ENCODE measurements around the gene BAG1. TPM values are rescaled to one million over a fixed set of nuclear protein-coding genes. Genes with fewer than 3 reads are reported as not detected.

The BAG1 gene
- total and polyA plus RNA-seq, 2 donors (not counting 1 experiment from before 2014, with no cell fraction given) = 19.7 to 60.2 TPM

- DNase-seq = peak; percentile 42
- intact Hi-C loops (cut with micrococcal nuclease) = loop anchor here (10.0 kb wide), 4 partner anchors 131 to 741 kb away; partner anchors contain the start of genes B4GALT1, SMIM27, SMU1 and TOPORS
- peak overlapping the region in 1 of 5 experiments; percentile 16 for H3K4me3 ChIP-seq (ENCODE audit: control extremely low read depth in 1 of 5, extremely low read depth in 1 of 5, insufficient read depth in 1 of 5, low read depth in 2 of 5, low read length in 4 of 5)
- CTCF ChIA-PET = interaction anchor here (0.8 kb wide), 1 partner anchor 9 kb away, joined by 4 read pairs; no protein-coding TSS in a partner anchor
- Mint-ChIP-seq H3K27ac (peak overlapping the region; percentile 94), H3K9me3 (ENCODE audit: insufficient read depth) (no peaks in the 10 kb centered on the region), H3K4me3 (peak overlapping the region; percentile 84), H3K4me1 (peaks cover 89% of the 10 kb centered on the region), H3K27me3 (no peaks in the 10 kb centered on the region)
- H4K20me1 ChIP-seq (ENCODE audit: control insufficient read depth, insufficient read depth, low read length, poor library complexity, severe bottlenecking) = no peaks in the 10 kb centered on the region
- H3K27ac ChIP-seq (ENCODE audit: low read length in 2 of 2) = peak overlapping the region; percentile 81 to 85
- H3K9ac ChIP-seq (ENCODE audit: low read length) = no peak overlapping the region
- no peak overlapping the region for H2AFZ ChIP-seq (ENCODE audit: insufficient read depth, low read depth, low read length, poor library complexity, severe bottlenecking)
- ATAC-seq (ENCODE audit: low read depth) = no peak
- peaks cover 79% of the 10 kb centered on the region in 2 donors for H3K4me1 ChIP-seq (ENCODE audit: control insufficient read depth in 2 of 2, insufficient read depth in 2 of 2, low read length in 2 of 2)
- H3K79me2 ChIP-seq (ENCODE audit: control insufficient read depth, insufficient read depth, low read length) = peaks cover 89% of the 10 kb centered on the region
- no peaks in the 10 kb centered on the region for H3K27me3 ChIP-seq (replicated peaks in 1 of 4; ENCODE audit: control extremely low read depth in 1 of 4, control insufficient read depth in 3 of 4, insufficient read depth in 4 of 4, low read length in 3 of 4)
- POLR2A ChIA-PET = no interaction called here
- no peaks in the 10 kb centered on the region for H3K9me3 ChIP-seq (ENCODE audit: control extremely low read depth in 1 of 3, control insufficient read depth in 2 of 3, insufficient read depth in 1 of 3, low read length in 2 of 3)
- peaks cover 3 to 60% of the 10 kb centered on the region in 2 experiments for H3K36me3 ChIP-seq (replicated peaks in 1 of 2; ENCODE audit: control extremely low read depth in 1 of 2, control insufficient read depth in 1 of 2, extremely low read depth in 1 of 2, insufficient read depth in 2 of 2, low read length in 1 of 2)
- TF ChIP-seq CTCF (IDR thresholded peaks at IDR 0.05) = no peak
- TF ChIP-seq EZH2 (IDR thresholded peaks at IDR 0.05; ENCODE audit: borderline replicate concordance, insufficient read depth, low read depth, low read length, poor library complexity, severe bottlenecking) = no peak
- no CpG with 5 or more reads among the region's 2 CpGs for WGBS (ENCODE audit: insufficient coverage)
- H3K4me2 ChIP-seq (replicated peaks; ENCODE audit: low read depth, low read length, poor library complexity, severe bottlenecking) = peak overlapping the region; percentile 49
These were observed 31.1 kb upstream of the BAG1 start for GRCh38 chr9:33295571-33295970.

GRCh38 chr9:33294670-33295432 is 30.3 kb upstream of the BAG1 start:
- ChIA-PET CTCF (no interaction called here), POLR2A (no interaction called here)
- intact Hi-C loops (cut with micrococcal nuclease) = loop anchor here (10.0 kb wide), 4 partner anchors 130 to 740 kb away; partner anchors contain the start of genes B4GALT1, SMIM27, SMU1 and TOPORS
- Mint-ChIP-seq H3K27me3 (no peaks in the 10 kb centered on the region), H3K27ac (peak overlapping the region; percentile 91), H3K9me3 (ENCODE audit: insufficient read depth) (no peaks in the 10 kb centered on the region), H3K4me3 (peak overlapping the region; percentile 73), H3K4me1 (peaks cover 93% of the 10 kb centered on the region)
- TF ChIP-seq CTCF (IDR thresholded peaks at IDR 0.05) = no peak
- no peak for TF ChIP-seq EZH2 (IDR thresholded peaks at IDR 0.05; ENCODE audit: borderline replicate concordance, insufficient read depth, low read depth, low read length, poor library complexity, severe bottlenecking)
- no peak for ATAC-seq (ENCODE audit: low read depth)
- H3K4me3 ChIP-seq (ENCODE audit: control extremely low read depth in 1 of 5, extremely low read depth in 1 of 5, insufficient read depth in 1 of 5, low read depth in 2 of 5, low read length in 4 of 5) = peak overlapping the region in 1 of 5 experiments; percentile 22
- H2AFZ ChIP-seq (ENCODE audit: insufficient read depth, low read depth, low read length, poor library complexity, severe bottlenecking) = no peak overlapping the region
- peaks cover 82% of the 10 kb centered on the region for H3K79me2 ChIP-seq (ENCODE audit: control insufficient read depth, insufficient read depth, low read length)
- H3K9ac ChIP-seq (ENCODE audit: low read length) = peak overlapping the region; percentile 21
- peak overlapping the region; percentile 61 to 81 for H3K27ac ChIP-seq (ENCODE audit: low read length in 2 of 2)
- peak; percentile 50 for DNase-seq
- peak overlapping the region; percentile 53 for H3K4me2 ChIP-seq (replicated peaks; ENCODE audit: low read depth, low read length, poor library complexity, severe bottlenecking)
- WGBS (ENCODE audit: insufficient coverage) = 44% methylated on average over 8 of the region's 12 CpGs
- no peaks in the 10 kb centered on the region for H3K27me3 ChIP-seq (replicated peaks in 1 of 4; ENCODE audit: control extremely low read depth in 1 of 4, control insufficient read depth in 3 of 4, insufficient read depth in 4 of 4, low read length in 3 of 4)
- no peaks in the 10 kb centered on the region for H3K9me3 ChIP-seq (ENCODE audit: control extremely low read depth in 1 of 3, control insufficient read depth in 2 of 3, insufficient read depth in 1 of 3, low read length in 2 of 3)
- H3K36me3 ChIP-seq (replicated peaks in 1 of 2; ENCODE audit: control extremely low read depth in 1 of 2, control insufficient read depth in 1 of 2, extremely low read depth in 1 of 2, insufficient read depth in 2 of 2, low read length in 1 of 2) = peaks cover 3 to 57% of the 10 kb centered on the region in 2 experiments
- no peaks in the 10 kb centered on the region for H4K20me1 ChIP-seq (ENCODE audit: control insufficient read depth, insufficient read depth, low read length, poor library complexity, severe bottlenecking)
- H3K4me1 ChIP-seq (ENCODE audit: control insufficient read depth in 2 of 2, insufficient read depth in 2 of 2, low read length in 2 of 2) = peaks cover 78 to 81% of the 10 kb centered on the region in 2 donors

All from B cell (primary cell).